Mesodermal cell (in vitro differentiated cells): ENCODE measurements around the gene NOL12.

Experiments
- H3K27ac ChIP-seq: 2 replicates; pipeline ENCODE4 v1.7.0; 2013; ENCODE audit warnings: mild to moderate bottlenecking, low read depth, low read length, moderate library complexity; ENCODE audit not compliant: severe bottlenecking
- H3K36me3 ChIP-seq: 2 replicates; pipeline ENCODE4 v1.7.1; 2013; ENCODE audit warnings: mild to moderate bottlenecking, low read length, moderate library complexity; ENCODE audit not compliant: control insufficient read depth, insufficient read depth
- H3K4me1 ChIP-seq: one replicate; pipeline ENCODE4 v1.7.1; 2013; ENCODE audit warnings: mild to moderate bottlenecking, low read length; ENCODE audit not compliant: insufficient read depth, control insufficient read depth, poor library complexity, severe bottlenecking
- H3K4me3 ChIP-seq: 2 replicates; pipeline ENCODE4 v1.7.0; 2013; ENCODE audit warnings: low read length, control low read depth, mild to moderate bottlenecking; ENCODE audit not compliant: insufficient read depth, poor library complexity, severe bottlenecking; ENCODE audit errors: extremely low read depth
- H3K9me3 ChIP-seq: 2 replicates; pipeline ENCODE4 v1.7.1; 2013; ENCODE audit warnings: mild to moderate bottlenecking, low read length, moderate library complexity; ENCODE audit not compliant: control insufficient read depth
- WGBS, 2 experiments: methylation state at CpG; one replicate each; pipeline ENCODE4 v1.1.5; 2013; ENCODE audit warnings: missing lambda C conversion rate in 2 of 2; ENCODE audit not compliant: insufficient coverage in 2 of 2; 5-methylcytosine and 5-hydroxymethylcytosine counted together

NOL12 gene

DNA sequence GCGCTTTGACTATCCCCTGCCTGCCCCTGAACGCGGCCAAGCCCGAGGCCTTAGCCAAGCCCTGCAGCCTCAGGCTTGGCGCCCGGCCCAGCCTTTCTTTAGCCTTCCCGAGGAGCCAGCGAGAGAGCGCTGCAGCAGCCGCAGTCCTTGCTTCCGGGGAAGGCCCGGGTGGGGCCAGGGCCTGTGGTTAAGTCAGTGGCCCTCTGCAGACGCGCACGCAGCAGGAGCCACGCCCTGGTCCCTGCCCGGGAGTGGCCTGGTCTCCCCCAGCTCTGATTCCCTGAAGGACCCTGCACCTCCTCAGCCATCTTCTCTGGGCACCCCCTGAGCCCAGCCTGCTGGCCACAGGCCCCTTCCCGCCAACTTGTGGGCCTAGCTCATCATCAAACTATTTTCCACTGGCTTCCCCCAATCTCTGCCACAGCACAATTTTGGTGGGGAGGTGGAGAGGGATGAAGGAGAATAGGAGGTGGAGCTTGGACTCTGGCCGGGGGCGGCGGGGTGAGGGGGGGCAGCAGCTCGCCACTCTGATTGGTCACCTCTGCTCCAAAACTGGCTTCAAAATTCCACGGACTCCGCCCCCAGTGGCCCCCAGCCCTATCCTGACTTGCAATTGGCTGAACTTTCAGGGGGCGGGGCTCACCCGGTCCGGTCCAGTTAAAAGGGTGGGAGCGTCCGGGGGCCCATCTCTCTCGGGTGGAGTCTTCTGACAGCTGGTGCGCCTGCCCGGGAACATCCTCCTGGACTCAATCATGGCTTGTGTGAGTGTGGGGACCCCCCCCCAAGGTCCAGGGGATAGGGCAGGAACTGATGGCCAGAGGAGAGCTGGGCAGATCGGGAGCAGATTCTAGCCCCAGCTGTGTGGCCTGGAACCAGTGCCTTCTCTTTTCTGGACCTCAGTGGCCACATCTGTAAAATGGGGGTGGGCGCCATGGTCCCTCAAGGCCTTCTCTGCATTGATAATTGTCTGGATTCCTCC, 10.9 kb upstream of the NOL12 start, which contains the start of gene LGALS1:
LGALS1 (plus strand) TSS at position 686 of the 979 bp plus-strand sequence; CDS start at position 753, 67 bp downstream.
- 32 to 53% methylated on average over 26 to 28 of the region's 34 CpGs for WGBS, 2 experiments
- Histone ChIP-seq H3K27ac (peak within 1 kb of the TSS; percentile 88), H3K9me3 (no peaks in the 10 kb centered on the region), H3K36me3 (peaks cover 9% of the 10 kb centered on the region), H3K4me1 (peaks cover 6% of the 10 kb centered on the region), H3K4me3 (peak within 1 kb of the TSS; percentile 52)

GRCh38 chr22:37675930-37676735, 10.0 kb upstream of the NOL12 start:
- WGBS, 2 experiments: 19 to 45% methylated on average over 9 to 11 of the region's 17 CpGs
- no peaks in the 10 kb centered on the region for H3K9me3 ChIP-seq
- peaks cover 9% of the 10 kb centered on the region for H3K36me3 ChIP-seq
- H3K4me1 ChIP-seq: peaks cover 6% of the 10 kb centered on the region
- H3K4me3 ChIP-seq: peak overlapping the region; percentile 52
- peak overlapping the region; percentile 88 for H3K27ac ChIP-seq

- Histone ChIP-seq H3K27ac (peak overlapping the region; percentile 88), H3K36me3 (peaks cover 9% of the 10 kb centered on the region), H3K9me3 (no peaks in the 10 kb centered on the region), H3K4me3 (peak overlapping the region; percentile 52), H3K4me1 (peaks cover 6% of the 10 kb centered on the region)
- WGBS, 2 experiments: 0 to 3% methylated on average over 22 to 29 of the region's 42 CpGs
Observed at GRCh38 chr22:37676736-37677492, 9.2 kb upstream of the NOL12 start.

DNA sequence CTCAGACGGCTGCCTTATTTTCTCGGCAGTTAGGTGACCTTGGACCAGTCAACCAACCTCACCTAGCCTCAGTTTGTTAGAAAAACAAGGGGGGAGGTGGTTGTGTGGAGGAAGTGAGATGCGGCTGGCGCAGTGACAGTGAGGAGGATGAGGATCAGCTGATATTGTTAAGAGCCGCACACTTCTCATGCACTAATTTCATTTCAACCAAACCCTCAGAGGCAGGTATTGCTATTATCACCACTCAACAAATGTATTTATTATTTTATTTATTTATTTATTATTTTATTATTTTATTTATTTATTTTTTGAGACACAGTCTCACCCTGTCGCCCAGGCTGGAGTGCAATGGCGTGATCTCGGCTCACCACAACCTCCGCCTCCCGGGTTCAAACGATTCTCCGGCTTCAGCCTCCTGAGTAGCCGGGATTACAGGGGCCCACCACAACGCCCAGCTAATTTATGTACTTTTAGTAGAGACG, 8.6 kb upstream of the NOL12 start:
- Histone ChIP-seq H3K4me3 (peak overlapping the region; percentile 52), H3K27ac (peak overlapping the region; percentile 71)

DNA sequence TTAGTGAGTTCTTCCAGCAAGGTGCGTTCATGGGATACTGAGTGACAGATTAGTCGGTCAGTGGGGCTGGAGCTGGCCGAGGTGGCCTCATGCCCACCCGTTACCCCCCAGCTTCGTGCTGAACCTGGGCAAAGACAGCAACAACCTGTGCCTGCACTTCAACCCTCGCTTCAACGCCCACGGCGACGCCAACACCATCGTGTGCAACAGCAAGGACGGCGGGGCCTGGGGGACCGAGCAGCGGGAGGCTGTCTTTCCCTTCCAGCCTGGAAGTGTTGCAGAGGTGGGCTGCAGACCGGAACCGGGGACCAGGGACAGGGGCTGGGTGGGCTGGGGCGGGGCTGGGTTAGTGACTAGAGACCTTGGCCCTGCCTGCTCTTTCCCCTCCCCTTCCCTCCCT, 7.8 kb upstream of the NOL12 start:
- Histone ChIP-seq H3K4me3 (peak overlapping the region; percentile 18), H3K4me1 (peaks cover 6% of the 10 kb centered on the region), H3K27ac (no peak overlapping the region), H3K9me3 (no peaks in the 10 kb centered on the region), H3K36me3 (peaks cover 9% of the 10 kb centered on the region)
- 85 to 90% methylated on average over 14 of the region's 18 CpGs for WGBS, 2 experiments

More for the DNA sequence above, 8.6 kb upstream of the NOL12 start:
- H3K9me3 ChIP-seq: no peaks in the 10 kb centered on the region
- H3K36me3 ChIP-seq: peaks cover 9% of the 10 kb centered on the region
- WGBS, 2 experiments: 88 to 89% methylated on average over 10 of the region's 15 CpGs
- peaks cover 6% of the 10 kb centered on the region for H3K4me1 ChIP-seq

DNA sequence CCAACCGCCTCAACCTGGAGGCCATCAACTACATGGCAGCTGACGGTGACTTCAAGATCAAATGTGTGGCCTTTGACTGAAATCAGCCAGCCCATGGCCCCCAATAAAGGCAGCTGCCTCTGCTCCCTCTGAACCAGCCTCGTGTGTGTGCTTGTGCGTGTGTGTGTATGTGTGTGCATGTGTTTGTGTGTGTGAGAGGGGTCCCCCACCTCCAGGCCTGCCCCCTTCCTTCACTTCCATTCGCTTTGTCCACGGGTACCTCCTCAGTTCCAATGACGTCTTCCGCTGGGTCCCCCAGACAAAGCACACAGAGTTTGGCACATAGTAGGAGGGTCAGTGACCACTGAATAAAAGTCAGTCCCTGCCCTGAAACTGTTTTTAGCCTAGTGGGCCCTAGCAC, 6.5 kb upstream of the NOL12 start:
- peaks cover 9% of the 10 kb centered on the region for H3K36me3 ChIP-seq
- H3K27ac ChIP-seq: no peak overlapping the region
- H3K4me3 ChIP-seq: no peak overlapping the region
- H3K9me3 ChIP-seq: no peaks in the 10 kb centered on the region
- peaks cover 6% of the 10 kb centered on the region for H3K4me1 ChIP-seq
- 100% methylated on average over 4 to 5 of the region's 8 CpGs for WGBS, 2 experiments

DNA sequence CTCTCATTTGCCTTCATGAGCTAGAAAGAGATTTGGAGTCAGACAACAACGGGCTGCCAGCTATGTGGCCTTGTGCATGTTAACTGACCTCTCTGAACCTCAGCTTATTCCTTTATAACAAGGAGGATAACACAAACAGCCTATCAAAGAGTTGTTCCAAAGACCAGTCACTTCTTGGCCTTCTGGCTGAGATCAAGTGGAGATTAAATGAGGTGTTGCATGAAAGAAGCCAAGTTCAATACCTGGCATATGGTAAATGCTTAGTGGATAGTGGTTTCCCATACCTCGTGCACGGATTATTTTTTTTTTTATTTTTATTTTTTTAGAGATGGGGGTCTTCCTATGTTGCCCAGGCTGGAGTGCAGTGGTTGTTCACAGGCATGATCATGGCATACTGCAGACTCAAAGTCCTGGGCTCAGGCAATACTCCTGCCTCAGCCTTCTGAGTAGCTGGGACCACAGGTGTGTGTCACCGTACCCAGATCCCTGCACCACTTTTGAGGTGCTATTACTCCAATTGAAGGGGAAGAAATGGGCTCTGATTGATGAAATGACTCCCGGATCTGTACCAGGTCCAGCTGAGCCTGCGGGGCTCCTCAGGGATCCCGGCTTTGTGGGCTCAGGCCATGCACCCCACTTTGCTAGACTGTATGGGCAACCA, 5.8 kb upstream of the NOL12 start:
- no peak overlapping the region for H3K4me3 ChIP-seq
- no peaks in the 10 kb centered on the region for H3K9me3 ChIP-seq
- peaks cover 9% of the 10 kb centered on the region for H3K36me3 ChIP-seq
- H3K27ac ChIP-seq: no peak overlapping the region
- H3K4me1 ChIP-seq: peaks cover 6% of the 10 kb centered on the region
- 88 to 94% methylated on average over 5 of the region's 7 CpGs for WGBS, 2 experiments

DNA sequence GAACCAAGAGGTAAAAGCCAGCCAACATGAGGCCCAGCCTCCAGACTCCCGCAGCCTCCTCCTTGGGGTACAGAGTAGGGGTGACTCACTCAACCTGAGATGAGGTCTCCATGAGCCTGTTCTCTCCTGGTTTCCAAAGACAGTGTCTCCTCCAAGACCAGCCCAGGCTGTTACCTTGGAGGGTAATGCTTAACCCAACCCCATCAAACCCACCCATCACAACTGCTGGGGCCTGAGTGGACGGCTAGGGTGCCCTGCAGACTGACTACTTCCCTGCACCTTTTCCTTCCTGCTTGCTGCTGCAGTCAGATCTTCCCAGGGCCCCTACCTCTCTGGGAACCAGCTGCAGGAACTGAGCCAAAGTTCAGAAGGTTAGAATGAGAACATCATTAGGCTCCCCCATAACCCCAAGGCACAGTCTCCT, 5.1 kb upstream of the NOL12 start:
- H3K4me1 ChIP-seq: peaks cover 3% of the 10 kb centered on the region
- 79 to 83% methylated on average over 2 of the region's 2 CpGs for WGBS, 2 experiments
- no peaks in the 10 kb centered on the region for H3K9me3 ChIP-seq
- H3K4me3 ChIP-seq: no peak overlapping the region
- peaks cover 9% of the 10 kb centered on the region for H3K36me3 ChIP-seq
- H3K27ac ChIP-seq: no peak overlapping the region

- Histone ChIP-seq H3K27ac (no peak overlapping the region), H3K9me3 (no peaks in the 10 kb centered on the region), H3K4me3 (no peak overlapping the region), H3K4me1 (peaks cover 3% of the 10 kb centered on the region), H3K36me3 (peaks cover 9% of the 10 kb centered on the region)
- 34% methylated on average over 5 to 6 of the region's 6 CpGs for WGBS, 2 experiments
Observed at GRCh38 chr22:37681556-37682049, 4.5 kb upstream of the NOL12 start.
